B cell (primary cell): ENCODE data around the gene CMTR1. TPM values are rescaled to one million over a fixed set of nuclear protein-coding genes. Genes with fewer than 3 reads are reported as not detected.

ENCODE experiments used
- ATAC-seq: fragments of 200-7000 bp; cut with Tn5 transposase; one replicate; pipeline ENCODE4 v1.10.0; 2021; ENCODE audit warnings: low read depth, mild to moderate bottlenecking, moderate number of reproducible peaks, moderate library complexity
- CTCF ChIA-PET: fragments of 350-600 bp; sonication (Branson Sonifier 250); formaldehyde crosslinking; loops from one replicate; lab custom pipeline; 2021; ENCODE audit warnings: antibody characterized with exemption, inconsistent platforms; lab: Charles Lee
- POLR2A ChIA-PET: fragments of 350-600 bp; sonication (Branson Sonifier 250); formaldehyde crosslinking; loops from one replicate; lab custom pipeline; 2021; ENCODE audit warnings: antibody characterized with exemption; lab: Charles Lee
- DNase-seq: peaks from one replicate; pipeline ENCODE4 v3.0.0; 2013
- H2AFZ ChIP-seq: 2 replicates; pipeline ENCODE4 v1.6.1; 2012; ENCODE audit warnings: mild to moderate bottlenecking, low read depth, low read length; ENCODE audit not compliant: insufficient read depth, poor library complexity, severe bottlenecking
- H3K27ac ChIP-seq, 2 donors: 1 replicate in 1 of 2; 2 replicates in 1 of 2; pipeline ENCODE4 v1.5.1; 2012 to 2013; ENCODE audit warnings: low read length in 2 of 2, mild to moderate bottlenecking in 2 of 2, moderate library complexity in 1 of 2
- H3K27me3 ChIP-seq, 4 experiments: fragments of 200-600 bp in 1 of 4; sonication (generic) in 1 of 4; replicated peaks in 1 of 4; 1 replicate in 2 of 4; 2 replicates in 2 of 4; pipeline versions ENCODE4 v1.6.1 to v1.7.0; 2013 to 2016; ENCODE audit warnings: low read length in 3 of 4, mild to moderate bottlenecking in 2 of 4, mixed read lengths in 1 of 4, moderate library complexity in 1 of 4; ENCODE audit not compliant: insufficient read depth in 4 of 4, control insufficient read depth in 3 of 4; ENCODE audit errors: control extremely low read depth in 1 of 4
- H3K36me3 ChIP-seq, 2 experiments: replicated peaks in 1 of 2; 1 replicate in 1 of 2; 2 replicates in 1 of 2; pipeline versions ENCODE4 v1.6.1 to v1.7.1; 2013; ENCODE audit warnings: low read length in 1 of 2; ENCODE audit not compliant: insufficient read depth in 2 of 2, control insufficient read depth in 1 of 2; ENCODE audit errors: control extremely low read depth in 1 of 2, extremely low read depth in 1 of 2
- H3K4me1 ChIP-seq, 2 donors: fragments of 200-600 bp in 1 of 2; sonication (generic) in 1 of 2; 1 replicate in 1 of 2; 2 replicates in 1 of 2; pipeline versions ENCODE4 v1.5.1 to v1.6.1; 2013 to 2017; ENCODE audit warnings: low read length in 2 of 2; ENCODE audit not compliant: control insufficient read depth in 2 of 2, insufficient read depth in 2 of 2
- H3K4me2 ChIP-seq: replicated peaks from 2 replicates; pipeline ENCODE3; 2012; ENCODE audit warnings: mild to moderate bottlenecking, low read depth, low read length; ENCODE audit not compliant: poor library complexity, severe bottlenecking
- H3K4me3 ChIP-seq, 5 experiments: fragments of 200-600 bp in 1 of 5; sonication (generic) in 1 of 5; 1 replicate in 3 of 5; 2 replicates in 2 of 5; pipeline versions ENCODE4 v1.5.1 to v1.7.0; 2011 to 2016; ENCODE audit warnings: low read length in 4 of 5, mild to moderate bottlenecking in 4 of 5, low read depth in 2 of 5, control low read depth in 1 of 5, moderate library complexity in 1 of 5; ENCODE audit not compliant: insufficient read depth in 1 of 5; ENCODE audit errors: control extremely low read depth in 1 of 5, extremely low read depth in 1 of 5
- H3K79me2 ChIP-seq: fragments of 200-600 bp; sonication (generic); one replicate; pipeline ENCODE4 v1.6.0; 2016; ENCODE audit warnings: low read length; ENCODE audit not compliant: control insufficient read depth, insufficient read depth
- H3K9ac ChIP-seq: fragments of 200-600 bp; sonication (generic); 2 replicates; pipeline ENCODE4 v1.6.1; 2017; ENCODE audit warnings: mild to moderate bottlenecking, low read length, moderate library complexity
- H3K9me3 ChIP-seq, 3 donors: one replicate each; pipeline versions ENCODE4 v1.6.1 to v1.7.1; 2013; ENCODE audit warnings: low read length in 2 of 3; ENCODE audit not compliant: control insufficient read depth in 2 of 3, insufficient read depth in 1 of 3; ENCODE audit errors: control extremely low read depth in 1 of 3
- H4K20me1 ChIP-seq: 2 replicates; pipeline ENCODE4 v1.6.0; 2012; ENCODE audit warnings: mild to moderate bottlenecking, low read length; ENCODE audit not compliant: insufficient read depth, control insufficient read depth, poor library complexity, severe bottlenecking
- H3K27ac Mint-ChIP-seq: one replicate; pipeline ENCODE4 v1.8.0; 2021; ENCODE audit warnings: mixed read lengths
- H3K27me3 Mint-ChIP-seq: one replicate; pipeline ENCODE4 v1.8.0; 2021; ENCODE audit warnings: mixed read lengths
- H3K4me1 Mint-ChIP-seq: one replicate; pipeline ENCODE4 v1.8.0; 2021; ENCODE audit warnings: mixed read lengths
- H3K4me3 Mint-ChIP-seq: one replicate; pipeline ENCODE4 v1.8.0; 2021; ENCODE audit warnings: mixed read lengths
- H3K9me3 Mint-ChIP-seq: one replicate; pipeline ENCODE4 v1.8.0; 2022; ENCODE audit warnings: mixed read lengths; ENCODE audit not compliant: insufficient read depth
- EZH2 ChIP-seq: IDR thresholded peaks from 2 replicates; pipeline ENCODE4 v1.6.1; 2012; ENCODE audit warnings: borderline replicate concordance, low read depth, mild to moderate bottlenecking, moderate library complexity, low read length; ENCODE audit not compliant: insufficient read depth, poor library complexity, severe bottlenecking
- WGBS: methylation state at CpG from one replicate; pipeline ENCODE4 v1.1.5; 2013; ENCODE audit warnings: missing lambda C conversion rate; ENCODE audit not compliant: insufficient coverage; 5-methylcytosine and 5-hydroxymethylcytosine counted together
- intact Hi-C: fragments of 100-400 bp; cut with micrococcal nuclease; formaldehyde crosslinking; loops from one replicate; pipeline ENCODE4 v1.10.0; 2022
- polyA plus RNA-seq: library from polyadenylated mRNA; depleted of rRNA; stranded (reverse); fragments of >200 nt; gene quantifications from 2 replicates; pipeline ENCODE4 v1.2.3, GENCODE V29; 2012
- total RNA-seq, 2 donors: library from RNA; stranded (reverse); fragments of 120-200 nt in 1 of 2; gene quantifications; 1 replicate in 1 of 2; 2 replicates in 1 of 2; pipeline versions ENCODE4 v1.2.3 to v1.2.4, GENCODE V29; 2013 to 2022
- TF ChIP-seq, protein P1 (sequence below): fragments of 200-600 bp; IDR thresholded peaks from one replicate; pipeline ENCODE4 v1.8.0; 2022; ENCODE audit warnings: antibody characterized with exemption, mild to moderate bottlenecking

CMTR1 gene
- total and polyA plus RNA-seq, 2 donors (not counting 1 experiment from before 2014, with no cell fraction given) = 46.0 to 82.9 TPM

DNA sequence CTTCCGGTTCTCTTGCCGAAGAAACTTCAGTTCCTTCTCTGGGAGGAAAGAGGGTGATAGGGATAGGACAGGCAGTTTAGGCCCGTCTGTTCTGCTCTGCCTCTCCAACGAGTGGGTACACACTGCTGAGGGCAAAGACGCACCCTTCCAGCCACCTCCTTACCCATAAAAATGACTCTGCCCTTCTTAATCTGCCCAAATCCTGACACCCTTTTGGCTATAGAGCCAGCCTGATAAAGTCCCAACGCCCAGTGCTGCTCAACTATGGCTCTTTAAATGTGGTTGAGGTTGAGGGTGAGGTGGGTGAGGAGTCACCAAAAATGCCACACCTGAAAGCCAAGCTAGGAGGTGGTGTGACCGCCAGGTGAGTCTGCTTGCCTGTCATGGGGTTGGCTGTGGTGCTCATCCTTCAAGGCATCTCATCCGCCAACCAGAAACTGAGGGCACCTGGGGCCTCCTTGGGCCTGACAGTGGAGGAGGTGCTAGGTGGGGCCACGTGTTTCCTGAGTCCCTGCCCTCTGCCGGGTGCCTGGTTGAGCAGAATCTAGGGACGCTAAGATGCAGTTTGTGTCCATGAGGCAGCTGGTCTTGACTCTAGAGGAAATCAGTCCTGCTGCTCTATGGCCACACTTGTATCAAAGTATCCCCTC is 50.4 kb downstream of the CMTR1 start:
- Histone ChIP-seq H2AFZ (no peak overlapping the region), H3K36me3 (peaks cover 0 to 55% of the 10 kb centered on the region in 2 experiments), H3K9ac (no peak overlapping the region), H3K9me3 (no peaks in the 10 kb centered on the region), H3K4me3 (no peak overlapping the region), H3K27ac (no peak overlapping the region), H3K4me2 (no peak overlapping the region), H3K79me2 (no peaks in the 10 kb centered on the region), H3K4me1 (peaks cover 0 to 14% of the 10 kb centered on the region in 2 donors), H4K20me1 (peaks cover 5% of the 10 kb centered on the region), H3K27me3 (no peaks in the 10 kb centered on the region)
- 90% methylated on average over 11 of the region's 11 CpGs for WGBS
- no peak for TF ChIP-seq EZH2
- TF ChIP-seq, protein P1, sequence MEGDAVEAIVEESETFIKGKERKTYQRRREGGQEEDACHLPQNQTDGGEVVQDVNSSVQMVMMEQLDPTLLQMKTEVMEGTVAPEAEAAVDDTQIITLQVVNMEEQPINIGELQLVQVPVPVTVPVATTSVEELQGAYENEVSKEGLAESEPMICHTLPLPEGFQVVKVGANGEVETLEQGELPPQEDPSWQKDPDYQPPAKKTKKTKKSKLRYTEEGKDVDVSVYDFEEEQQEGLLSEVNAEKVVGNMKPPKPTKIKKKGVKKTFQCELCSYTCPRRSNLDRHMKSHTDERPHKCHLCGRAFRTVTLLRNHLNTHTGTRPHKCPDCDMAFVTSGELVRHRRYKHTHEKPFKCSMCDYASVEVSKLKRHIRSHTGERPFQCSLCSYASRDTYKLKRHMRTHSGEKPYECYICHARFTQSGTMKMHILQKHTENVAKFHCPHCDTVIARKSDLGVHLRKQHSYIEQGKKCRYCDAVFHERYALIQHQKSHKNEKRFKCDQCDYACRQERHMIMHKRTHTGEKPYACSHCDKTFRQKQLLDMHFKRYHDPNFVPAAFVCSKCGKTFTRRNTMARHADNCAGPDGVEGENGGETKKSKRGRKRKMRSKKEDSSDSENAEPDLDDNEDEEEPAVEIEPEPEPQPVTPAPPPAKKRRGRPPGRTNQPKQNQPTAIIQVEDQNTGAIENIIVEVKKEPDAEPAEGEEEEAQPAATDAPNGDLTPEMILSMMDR = no peak
- Mint-ChIP-seq H3K4me1 (peaks cover 6% of the 10 kb centered on the region), H3K4me3 (no peak overlapping the region), H3K27me3 (no peaks in the 10 kb centered on the region), H3K27ac (no peak overlapping the region), H3K9me3 (no peaks in the 10 kb centered on the region)
- DNase-seq (no peak), ATAC-seq (no peak)
- intact Hi-C loops = loop anchor here (5.0 kb wide), 1 partner anchor 1009 kb away; no protein-coding TSS in a partner anchor
- ChIA-PET CTCF (interaction anchor here (0.6 to 3.9 kb wide), 4 partner anchors 11 to 209 kb away, joined by 3 to 47 read pairs (median 9); no protein-coding TSS in a partner anchor), POLR2A (interaction anchor here (0.6 kb wide), 1 partner anchor 585 kb away, joined by 4 read pairs; no protein-coding TSS in a partner anchor)
